A549 (cell line): ENCODE data around the gene GFY. TPM values are rescaled to one million over a fixed set of nuclear protein-coding genes. Genes with fewer than 3 reads are reported as not detected.

ENCODE experiments used
- ATAC-seq, 2 experiments: fragments of 200-7000 bp in 1 of 2; fragments of >200 bp in 1 of 2; cut with Nextera tagmentation in 1 of 2; cut with Tn5 transposase in 1 of 2; 3 replicates each; pipeline versions ENCODE4 v1.8.0 to v1.9.1; 2018 to 2020; ENCODE audit warnings: mild to moderate bottlenecking in 1 of 2, moderate library complexity in 1 of 2
- CTCF ChIA-PET: fragments of 300-600 bp; sonication (Branson Sonifier 250); formaldehyde crosslinking; extraction: SDS; loops from one replicate; lab custom pipeline; 2021; ENCODE audit warnings: antibody characterized with exemption, inconsistent platforms; lab: Yijun Ruan, JAX
- POLR2A ChIA-PET: fragments of 350-600 bp; formaldehyde crosslinking; extraction: SDS; loops from one replicate; lab custom pipeline; 2021; ENCODE audit warnings: antibody characterized with exemption, inconsistent platforms; lab: Yijun Ruan, JAX
- DNase-seq, 2 experiments: peaks; one replicate each; pipeline versions ENCODE4 v3.0.0 to v3.0.0-alpha.2; 2011 to 2016; ENCODE audit warnings: low read depth in 1 of 2, low spot score in 1 of 2
- FAIRE-seq: peaks from 2 replicates; lab custom pipeline; 2011; peaks lifted over from hg19 to GRCh38; lab: Jason Lieb, UNC
- H3K27ac ChIP-seq, 2 experiments: fragments of >200 bp; sonication (Bioruptor Twin); formaldehyde crosslinking; 3 replicates each; pipeline ENCODE4 v1.5.1; 2016 to 2017
- H3K4me1 ChIP-seq: fragments of >200 bp; sonication (Bioruptor Twin); formaldehyde crosslinking; 3 replicates; pipeline ENCODE4 v1.6.1; 2016
- H3K4me2 ChIP-seq: fragments of >200 bp; sonication (Bioruptor Twin); formaldehyde crosslinking; 3 replicates; pipeline ENCODE4 v1.6.1; 2016
- H3K4me3 ChIP-seq: fragments of >200 bp; sonication (Bioruptor Twin); formaldehyde crosslinking; 3 replicates; pipeline ENCODE4 v1.5.1; 2016
- H3K9me3 ChIP-seq: fragments of >200 bp; sonication (Bioruptor Twin); formaldehyde crosslinking; 3 replicates; pipeline ENCODE4 v1.6.1; 2016
- ATOH8 ChIP-seq: fragments of 250-450 bp; sonication (Bioruptor Pico); IDR thresholded peaks from 2 replicates; pipeline ENCODE4 v1.5.0; 2020; ENCODE audit warnings: low read depth, mild to moderate bottlenecking, moderate library complexity
- BHLHE40 ChIP-seq: IDR thresholded peaks from 2 replicates; pipeline ENCODE4 v1.6.1; 2012; ENCODE audit warnings: low read depth, low read length, inconsistent platforms
- EHMT2 ChIP-seq: fragments of 200-600 bp; sonication (generic); IDR thresholded peaks from 2 replicates; pipeline ENCODE4 v1.6.1; 2016; ENCODE audit warnings: antibody characterized with exemption, low read depth, mild to moderate bottlenecking, moderate library complexity
- ESRRA ChIP-seq: fragments of 150-350 bp; IDR thresholded peaks from 2 replicates; pipeline ENCODE4 v1.6.1; 2014; ENCODE audit warnings: mild to moderate bottlenecking, low read length, borderline replicate concordance
- FOSL2 ChIP-seq, 2 experiments: fragments of 450-650 bp in 1 of 2; fragments of >200 bp in 1 of 2; sonication (Bioruptor Twin) in 1 of 2; formaldehyde crosslinking; IDR thresholded peaks; 2 replicates each; pipeline versions ENCODE4 v1.5.0 to v1.6.1; 2016 to 2020; ENCODE audit warnings: mild to moderate bottlenecking in 1 of 2, moderate library complexity in 1 of 2
- GATA3 ChIP-seq: IDR thresholded peaks from 2 replicates; pipeline ENCODE4 v1.6.1; 2012; ENCODE audit warnings: borderline replicate concordance
- HEYL ChIP-seq: fragments of 250-450 bp; sonication (Bioruptor Pico); IDR thresholded peaks from 2 replicates; pipeline ENCODE4 v1.8.0; 2021; ENCODE audit warnings: mild to moderate bottlenecking, moderate library complexity
- HMGXB4 ChIP-seq: fragments of 250-450 bp; sonication (Bioruptor Pico); IDR thresholded peaks from 2 replicates; pipeline ENCODE4 v1.5.0; 2021; ENCODE audit warnings: mild to moderate bottlenecking, moderate library complexity, borderline replicate concordance
- HOXB5 ChIP-seq: fragments of 250-450 bp; sonication (Bioruptor Pico); IDR thresholded peaks from 2 replicates; pipeline ENCODE4 v1.5.0; 2020; ENCODE audit warnings: mild to moderate bottlenecking, moderate library complexity
- KDM5A ChIP-seq: fragments of 200-600 bp; sonication (generic); IDR thresholded peaks from 2 replicates; pipeline ENCODE4 v1.6.1; 2016; ENCODE audit warnings: antibody characterized with exemption, mild to moderate bottlenecking
- MAZ ChIP-seq: fragments of 150-350 bp; IDR thresholded peaks from 2 replicates; pipeline ENCODE4 v1.6.1; 2014; ENCODE audit warnings: antibody characterized with exemption, low read depth, low read length, borderline replicate concordance
- PBX3 ChIP-seq: IDR thresholded peaks from 2 replicates; pipeline ENCODE4 v1.6.1; 2012
- POLR2A ChIP-seq: IDR thresholded peaks from 2 replicates; pipeline ENCODE4 v1.6.1; 2012; ENCODE audit warnings: mild to moderate bottlenecking, low read length
- POLR2AphosphoS2 ChIP-seq: conservative IDR thresholded peaks from 2 replicates; pipeline ENCODE4 v1.6.1; 2012; ENCODE audit warnings: low read length, improper control_type of control experiment, inconsistent platforms
- RAD21 ChIP-seq, 2 experiments: fragments of >200 bp in 1 of 2; sonication (Bioruptor Twin) in 1 of 2; formaldehyde crosslinking in 1 of 2; IDR thresholded peaks in 1 of 2; conservative IDR thresholded peaks in 1 of 2; 2 replicates in 1 of 2; 3 replicates in 1 of 2; pipeline ENCODE4 v1.6.1; 2012 to 2018; ENCODE audit warnings: inconsistent platforms in 1 of 2
- RCOR1 ChIP-seq: fragments of 150-350 bp; IDR thresholded peaks from 2 replicates; pipeline ENCODE4 v1.6.1; 2014; ENCODE audit warnings: antibody characterized with exemption, low read length, low read depth
- RNF2 ChIP-seq: fragments of 200-600 bp; sonication (generic); IDR thresholded peaks from 2 replicates; pipeline ENCODE4 v1.6.1; 2016; ENCODE audit warnings: low read depth, mild to moderate bottlenecking, antibody characterized with exemption, moderate library complexity, borderline replicate concordance
- SREBF2 ChIP-seq: fragments of 450-650 bp; IDR thresholded peaks from 2 replicates; pipeline ENCODE4 v1.6.1; 2014; ENCODE audit warnings: mild to moderate bottlenecking, moderate library complexity
- TFCP2L1 ChIP-seq: fragments of 250-450 bp; sonication (Bioruptor Pico); IDR thresholded peaks from 2 replicates; pipeline ENCODE4 v1.5.0; 2021; ENCODE audit warnings: mild to moderate bottlenecking
- ZFP36 ChIP-seq: fragments of 450-650 bp; IDR thresholded peaks from 2 replicates; pipeline ENCODE4 v1.6.1; 2014; ENCODE audit warnings: borderline replicate concordance; ENCODE audit not compliant: partially characterized antibody
- ZNF302 ChIP-seq: fragments of 250-450 bp; sonication (Bioruptor Pico); IDR thresholded peaks from 2 replicates; pipeline ENCODE4 v1.9.0; 2021; ENCODE audit warnings: inconsistent platforms, mild to moderate bottlenecking, moderate library complexity
- WGBS: methylation state at CpG from one replicate; pipeline ENCODE4 v1.1.6; 2017; ENCODE audit errors: missing lambda C conversion rate; 5-methylcytosine and 5-hydroxymethylcytosine counted together
- polyA plus RNA-seq, 4 experiments: library from polyadenylated mRNA; depleted of rRNA in 3 of 4; stranded (reverse); fragments of >200 nt; fragmentation: RNase III in 1 of 4; extraction: RNeasy Plus Mini Kit Qiagen cat#74134 plus additional on column Dnase treatment in 1 of 4; gene quantifications; 2 replicates in 3 of 4; 3 replicates in 1 of 4; pipeline ENCODE4 v1.2.3, GENCODE V29; 2011 to 2017
- TF ChIP-seq, protein P1 (sequence below): fragments of >200 bp; sonication (Bioruptor Twin); formaldehyde crosslinking; IDR thresholded peaks from 3 replicates; pipeline ENCODE4 v1.6.1; 2016
- TF ChIP-seq, protein P2 (sequence below): fragments of 450-650 bp; IDR thresholded peaks from 2 replicates; pipeline ENCODE4 v1.6.1; 2014; ENCODE audit warnings: antibody characterized with exemption
- TF ChIP-seq, protein P3 (sequence below): IDR thresholded peaks from 2 replicates; pipeline ENCODE4 v1.6.1; 2012
- TF ChIP-seq, protein P4 (sequence below): fragments of 150-350 bp; IDR thresholded peaks from 2 replicates; pipeline ENCODE4 v1.6.1; 2014; ENCODE audit warnings: low read depth, mild to moderate bottlenecking, low read length

The GFY gene
- polyA plus RNA-seq, 2 of the 4 experiments (the other 2 are of a cell fraction): 0.06 TPM; not detected in 1

DNA sequence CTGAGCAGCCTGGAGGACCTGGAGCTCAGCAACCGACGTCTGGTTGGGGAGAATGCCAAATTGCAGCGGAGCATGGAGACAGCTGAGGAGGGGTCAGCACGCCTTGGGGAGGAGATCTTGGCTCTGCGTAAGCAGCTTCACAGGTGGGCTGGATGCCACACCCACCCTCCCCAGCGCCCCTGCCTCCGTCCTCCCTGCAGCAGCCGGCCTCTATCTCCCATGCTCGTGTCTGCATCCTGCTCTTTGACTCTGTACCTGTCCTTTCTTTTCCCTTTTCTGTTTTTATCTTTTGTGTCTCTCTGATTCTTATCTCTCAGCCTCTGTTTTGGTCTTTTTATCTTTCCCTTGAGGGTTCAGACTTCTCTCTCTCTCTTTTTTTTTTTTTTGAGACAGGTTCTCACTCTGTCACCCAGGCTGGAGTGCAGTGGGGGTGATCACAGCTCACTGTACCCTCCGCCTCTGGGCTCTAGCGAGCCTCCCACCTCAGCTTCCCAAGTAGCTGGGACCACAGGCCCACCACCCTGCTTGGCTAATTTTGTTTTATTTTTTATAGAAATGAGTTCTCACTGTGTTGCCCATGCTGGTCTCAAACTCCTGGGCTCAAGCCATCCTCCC is 27.1 kb upstream of the GFY start:
- Histone ChIP-seq H3K4me2 (no peak overlapping the region), H3K4me3 (no peak overlapping the region), H3K9me3 (no peaks in the 10 kb centered on the region), H3K27ac (no peak overlapping the region), H3K4me1 (no peaks in the 10 kb centered on the region)
- POLR2A ChIA-PET: interaction anchor here (0.7 kb wide), 1 partner anchor 38 kb away, joined by 3 read pairs; no protein-coding TSS in a partner anchor
- DNase-seq (no peak), FAIRE-seq (no peak), ATAC-seq (no peak)
- TF ChIP-seq HOXB5 (CRISPR knock-in tag): no peak
- TF ChIP-seq ESRRA: no peak
- no peak for TF ChIP-seq EHMT2
- TF ChIP-seq BHLHE40: no peak
- TF ChIP-seq, protein P1, sequence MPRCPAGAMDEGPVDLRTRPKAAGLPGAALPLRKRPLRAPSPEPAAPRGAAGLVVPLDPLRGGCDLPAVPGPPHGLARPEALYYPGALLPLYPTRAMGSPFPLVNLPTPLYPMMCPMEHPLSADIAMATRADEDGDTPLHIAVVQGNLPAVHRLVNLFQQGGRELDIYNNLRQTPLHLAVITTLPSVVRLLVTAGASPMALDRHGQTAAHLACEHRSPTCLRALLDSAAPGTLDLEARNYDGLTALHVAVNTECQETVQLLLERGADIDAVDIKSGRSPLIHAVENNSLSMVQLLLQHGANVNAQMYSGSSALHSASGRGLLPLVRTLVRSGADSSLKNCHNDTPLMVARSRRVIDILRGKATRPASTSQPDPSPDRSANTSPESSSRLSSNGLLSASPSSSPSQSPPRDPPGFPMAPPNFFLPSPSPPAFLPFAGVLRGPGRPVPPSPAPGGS: no peak
- TF ChIP-seq HEYL (CRISPR knock-in tag): no peak
- TF ChIP-seq, protein P2, sequence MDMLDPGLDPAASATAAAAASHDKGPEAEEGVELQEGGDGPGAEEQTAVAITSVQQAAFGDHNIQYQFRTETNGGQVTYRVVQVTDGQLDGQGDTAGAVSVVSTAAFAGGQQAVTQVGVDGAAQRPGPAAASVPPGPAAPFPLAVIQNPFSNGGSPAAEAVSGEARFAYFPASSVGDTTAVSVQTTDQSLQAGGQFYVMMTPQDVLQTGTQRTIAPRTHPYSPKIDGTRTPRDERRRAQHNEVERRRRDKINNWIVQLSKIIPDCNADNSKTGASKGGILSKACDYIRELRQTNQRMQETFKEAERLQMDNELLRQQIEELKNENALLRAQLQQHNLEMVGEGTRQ: no peak
- TF ChIP-seq RNF2: no peak
- TF ChIP-seq HMGXB4 (CRISPR knock-in tag): no peak
- TF ChIP-seq, protein P3, sequence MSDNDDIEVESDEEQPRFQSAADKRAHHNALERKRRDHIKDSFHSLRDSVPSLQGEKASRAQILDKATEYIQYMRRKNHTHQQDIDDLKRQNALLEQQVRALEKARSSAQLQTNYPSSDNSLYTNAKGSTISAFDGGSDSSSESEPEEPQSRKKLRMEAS: no peak
- no peak for TF ChIP-seq POLR2A
- TF ChIP-seq KDM5A: no peak
- no peak for TF ChIP-seq POLR2AphosphoS2
- no peak for TF ChIP-seq ATOH8 (CRISPR knock-in tag)
- TF ChIP-seq RCOR1: no peak
- no peak for TF ChIP-seq MAZ
- TF ChIP-seq GATA3: no peak
- TF ChIP-seq, protein P4, sequence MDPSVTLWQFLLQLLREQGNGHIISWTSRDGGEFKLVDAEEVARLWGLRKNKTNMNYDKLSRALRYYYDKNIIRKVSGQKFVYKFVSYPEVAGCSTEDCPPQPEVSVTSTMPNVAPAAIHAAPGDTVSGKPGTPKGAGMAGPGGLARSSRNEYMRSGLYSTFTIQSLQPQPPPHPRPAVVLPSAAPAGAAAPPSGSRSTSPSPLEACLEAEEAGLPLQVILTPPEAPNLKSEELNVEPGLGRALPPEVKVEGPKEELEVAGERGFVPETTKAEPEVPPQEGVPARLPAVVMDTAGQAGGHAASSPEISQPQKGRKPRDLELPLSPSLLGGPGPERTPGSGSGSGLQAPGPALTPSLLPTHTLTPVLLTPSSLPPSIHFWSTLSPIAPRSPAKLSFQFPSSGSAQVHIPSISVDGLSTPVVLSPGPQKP: no peak
- TF ChIP-seq TFCP2L1: no peak
- CTCF ChIA-PET: interaction anchor here (1.2 to 10.9 kb wide), 2 partner anchors 50 to 75 kb away, joined by 4 to 244 read pairs; partner anchors contain the start of genes ALDH16A1, FLT3LG, PIH1D1 and SLC17A7
- WGBS: 65% methylated on average over 11 of the region's 11 CpGs

GRCh38 chr19:49398931-49399330 is 26.3 kb upstream of the GFY start:
- Histone ChIP-seq H3K4me1 (no peaks in the 10 kb centered on the region), H3K4me3 (no peak overlapping the region), H3K9me3 (no peaks in the 10 kb centered on the region), H3K27ac (0 out of 6 replicates have a peak overlapping the region, but pooled peaks of 1 of the 2 experiments have one; percentile 15), H3K4me2 (no peak overlapping the region)
- TF ChIP-seq ZFP36 (no peak), ZNF302 (CRISPR knock-in tag) (no peak), BHLHE40 (no peak), RAD21 (conservative IDR thresholded peaks at IDR 0.05 in 1 of 2, IDR thresholded peaks at IDR 0.05 in 1 of 2) (no peak), FOSL2 (IDR thresholded peaks at IDR 0.05) (no peak), FOSL2 (CRISPR knock-in tag; IDR thresholded peaks at IDR 0.05) (no peak), SREBF2 (no peak), PBX3 (no peak)
- ATAC-seq (no peak), FAIRE-seq (no peak), DNase-seq (no peak)
- CTCF ChIA-PET: no interaction called here
- POLR2A ChIA-PET: no interaction called here
- 80% methylated on average over 6 of the region's 6 CpGs for WGBS
